ENCODE results near the gene TACC2. TPM values are rescaled to one million over a fixed set of nuclear protein-coding genes. Genes with fewer than 3 reads are reported as not detected.

TACC2 gene
- total RNA-seq, 1 experiment from 2014 or later, result 24.4 TPM

DNA sequence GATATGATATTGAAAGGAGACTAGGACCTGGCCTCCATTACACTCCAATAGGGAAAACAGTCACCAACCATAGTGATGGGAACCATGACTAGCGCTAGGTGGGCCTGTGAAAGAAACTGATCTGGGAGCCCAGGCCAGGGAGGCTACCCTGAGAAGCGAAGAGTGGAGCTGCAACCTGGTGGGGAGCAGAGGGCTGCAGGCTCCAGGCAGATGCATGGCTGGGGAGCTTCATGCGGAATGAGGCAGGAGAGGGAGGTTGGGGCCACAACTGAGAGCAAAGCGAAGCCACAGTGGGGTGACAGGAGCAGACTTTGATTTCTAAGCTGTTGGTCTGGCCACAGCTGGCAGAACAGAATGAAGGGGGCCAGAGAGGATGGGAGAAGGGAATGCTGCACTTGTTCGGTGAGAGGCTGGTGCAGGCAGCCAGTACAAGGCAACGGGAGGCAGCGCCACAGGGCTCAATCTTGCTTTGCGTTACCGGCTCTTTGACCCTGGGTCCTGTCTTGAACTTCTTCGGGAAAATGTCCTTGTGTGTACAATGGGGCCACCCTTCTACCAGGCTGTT is 88.4 kb downstream of the TACC2 start:
- no peak for DNase-seq
- no peaks in the 10 kb centered on the region for H3K36me3 Mint-ChIP-seq (ENCODE audit: insufficient read depth, unreplicated experiment)
- TF ChIP-seq, protein P1, sequence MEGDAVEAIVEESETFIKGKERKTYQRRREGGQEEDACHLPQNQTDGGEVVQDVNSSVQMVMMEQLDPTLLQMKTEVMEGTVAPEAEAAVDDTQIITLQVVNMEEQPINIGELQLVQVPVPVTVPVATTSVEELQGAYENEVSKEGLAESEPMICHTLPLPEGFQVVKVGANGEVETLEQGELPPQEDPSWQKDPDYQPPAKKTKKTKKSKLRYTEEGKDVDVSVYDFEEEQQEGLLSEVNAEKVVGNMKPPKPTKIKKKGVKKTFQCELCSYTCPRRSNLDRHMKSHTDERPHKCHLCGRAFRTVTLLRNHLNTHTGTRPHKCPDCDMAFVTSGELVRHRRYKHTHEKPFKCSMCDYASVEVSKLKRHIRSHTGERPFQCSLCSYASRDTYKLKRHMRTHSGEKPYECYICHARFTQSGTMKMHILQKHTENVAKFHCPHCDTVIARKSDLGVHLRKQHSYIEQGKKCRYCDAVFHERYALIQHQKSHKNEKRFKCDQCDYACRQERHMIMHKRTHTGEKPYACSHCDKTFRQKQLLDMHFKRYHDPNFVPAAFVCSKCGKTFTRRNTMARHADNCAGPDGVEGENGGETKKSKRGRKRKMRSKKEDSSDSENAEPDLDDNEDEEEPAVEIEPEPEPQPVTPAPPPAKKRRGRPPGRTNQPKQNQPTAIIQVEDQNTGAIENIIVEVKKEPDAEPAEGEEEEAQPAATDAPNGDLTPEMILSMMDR (IDR thresholded peaks at IDR 0.05; ENCODE audit: unreplicated experiment), result no peak
- no peak overlapping the region for H3K27ac Mint-ChIP-seq (ENCODE audit: unreplicated experiment)
- H3K9me3 Mint-ChIP-seq (ENCODE audit: low read depth, unreplicated experiment), result no peaks in the 10 kb centered on the region
- no TSS peak for BruUV-seq (replicated peaks)
- H3K27me3 Mint-ChIP-seq (ENCODE audit: unreplicated experiment), result no peaks in the 10 kb centered on the region
- no peak overlapping the region for H3K4me3 Mint-ChIP-seq (ENCODE audit: low read depth, unreplicated experiment)
- CTCF ChIA-PET, result no interaction called here
- intact Hi-C loops (cut with micrococcal nuclease; ENCODE audit: unreplicated experiment), result no loop called here
- H3K4me1 Mint-ChIP-seq (ENCODE audit: low read depth, unreplicated experiment), result no peaks in the 10 kb centered on the region

GRCh38 chr10:122078326-122078725 is 89.4 kb downstream of the TACC2 start:
- Mint-ChIP-seq H3K36me3 (ENCODE audit: insufficient read depth, unreplicated experiment) (no peaks in the 10 kb centered on the region), H3K27ac (ENCODE audit: unreplicated experiment) (no peak overlapping the region), H3K9me3 (ENCODE audit: low read depth, unreplicated experiment) (no peaks in the 10 kb centered on the region), H3K4me3 (ENCODE audit: low read depth, unreplicated experiment) (no peak overlapping the region), H3K4me1 (ENCODE audit: low read depth, unreplicated experiment) (no peaks in the 10 kb centered on the region), H3K27me3 (ENCODE audit: unreplicated experiment) (no peaks in the 10 kb centered on the region)
- TF ChIP-seq, protein P1 (IDR thresholded peaks at IDR 0.05; ENCODE audit: unreplicated experiment), result no peak
- CTCF ChIA-PET, result no interaction called here
- intact Hi-C loops (cut with micrococcal nuclease; ENCODE audit: unreplicated experiment), result no loop called here
- no TSS peak for BruUV-seq (replicated peaks)
- no peak for DNase-seq

GRCh38 chr10:122078965-122079795 is 90.2 kb downstream of the TACC2 start:
- Mint-ChIP-seq H3K4me3 (ENCODE audit: low read depth, unreplicated experiment) (no peak overlapping the region), H3K27ac (ENCODE audit: unreplicated experiment) (no peak overlapping the region), H3K4me1 (ENCODE audit: low read depth, unreplicated experiment) (no peaks in the 10 kb centered on the region), H3K9me3 (ENCODE audit: low read depth, unreplicated experiment) (no peaks in the 10 kb centered on the region), H3K36me3 (ENCODE audit: insufficient read depth, unreplicated experiment) (no peaks in the 10 kb centered on the region), H3K27me3 (ENCODE audit: unreplicated experiment) (peaks cover 7% of the 10 kb centered on the region)
- no peak for DNase-seq
- no TSS peak for BruUV-seq (replicated peaks)
- intact Hi-C loops (cut with micrococcal nuclease; ENCODE audit: unreplicated experiment), result no loop called here
- TF ChIP-seq, protein P1 (IDR thresholded peaks at IDR 0.05; ENCODE audit: unreplicated experiment), result no peak
- CTCF ChIA-PET, result no interaction called here

DNA sequence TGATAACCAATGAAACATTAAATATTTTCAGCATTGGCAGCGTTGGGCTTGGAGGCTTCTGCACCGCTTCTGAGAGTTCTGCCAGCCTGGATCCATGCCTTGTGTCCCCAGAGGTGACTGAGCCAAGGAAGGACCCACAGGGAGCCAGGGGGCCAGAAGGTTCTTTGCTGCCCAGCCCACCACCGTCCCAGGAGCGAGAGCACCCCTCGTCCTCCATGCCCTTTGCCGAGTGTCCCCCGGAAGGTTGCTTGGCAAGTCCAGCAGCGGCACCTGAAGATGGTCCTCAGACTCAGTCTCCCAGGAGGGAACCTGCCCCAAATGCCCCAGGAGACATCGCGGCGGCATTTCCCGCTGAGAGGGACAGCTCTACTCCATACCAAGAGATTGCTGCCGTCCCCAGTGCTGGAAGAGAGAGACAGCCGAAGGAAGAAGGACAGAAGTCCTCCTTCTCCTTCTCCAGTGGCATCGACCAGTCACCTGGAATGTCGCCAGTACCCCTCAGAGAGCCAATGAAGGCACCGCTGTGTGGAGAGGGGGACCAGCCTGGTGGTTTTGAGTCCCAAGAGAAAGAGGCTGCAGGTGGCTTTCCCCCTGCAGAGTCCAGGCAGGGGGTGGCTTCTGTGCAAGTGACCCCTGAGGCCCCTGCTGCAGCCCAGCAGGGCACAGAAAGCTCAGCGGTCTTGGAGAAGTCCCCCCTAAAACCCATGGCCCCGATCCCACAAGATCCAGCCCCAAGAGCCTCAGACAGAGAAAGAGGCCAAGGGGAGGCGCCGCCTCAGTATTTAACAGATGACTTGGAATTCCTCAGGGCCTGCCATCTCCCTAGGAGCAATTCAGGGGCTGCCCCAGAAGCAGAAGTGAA is 93.9 kb downstream of the TACC2 start:
- intact Hi-C loops (cut with micrococcal nuclease; ENCODE audit: unreplicated experiment), result no loop called here
- CTCF ChIA-PET, result no interaction called here

More for the DNA sequence above, 93.9 kb downstream of the TACC2 start:
- H3K9me3 Mint-ChIP-seq (ENCODE audit: low read depth, unreplicated experiment), result no peaks in the 10 kb centered on the region
- TF ChIP-seq, protein P1 (IDR thresholded peaks at IDR 0.05; ENCODE audit: unreplicated experiment), result no peak
- DNase-seq, result no peak
- no peaks in the 10 kb centered on the region for H3K4me1 Mint-ChIP-seq (ENCODE audit: low read depth, unreplicated experiment)
- peaks cover 13% of the 10 kb centered on the region for H3K27me3 Mint-ChIP-seq (ENCODE audit: unreplicated experiment)
- no peak overlapping the region for H3K4me3 Mint-ChIP-seq (ENCODE audit: low read depth, unreplicated experiment)
- BruUV-seq (replicated peaks), result no TSS peak
- H3K27ac Mint-ChIP-seq (ENCODE audit: unreplicated experiment), result no peak overlapping the region
- H3K36me3 Mint-ChIP-seq (ENCODE audit: insufficient read depth, unreplicated experiment), result no peaks in the 10 kb centered on the region
